Tibial nerve (tissue), 4 donors: ENCODE measurements around the gene STMP1. TPM values are rescaled to one million over a fixed set of nuclear protein-coding genes. Genes with fewer than 3 reads are reported as not detected.

Experiments
- DNase-seq, 2 donors: peaks; one replicate each; pipeline ENCODE4 v3.0.0-alpha.2; 2019; ENCODE audit warnings: low spot score in 2 of 2
- H3K27ac ChIP-seq, 4 donors: fragments of 200-600 bp; sonication (generic) in 3 of 4; one replicate each; pipeline ENCODE4 v1.5.1; 2017 to 2019; ENCODE audit warnings: mild to moderate bottlenecking in 1 of 4
- H3K27me3 ChIP-seq, 2 donors: fragments of 200-600 bp; sonication (generic) in 1 of 2; one replicate each; pipeline versions ENCODE4 v1.5.1 to v1.6.0; 2017 to 2019
- H3K36me3 ChIP-seq, 3 donors: fragments of 200-600 bp; sonication (generic); one replicate each; pipeline ENCODE4 v1.5.1; 2018 to 2019
- H3K4me1 ChIP-seq, 4 donors: fragments of 200-600 bp; sonication (generic) in 3 of 4; one replicate each; pipeline ENCODE4 v1.5.1; 2017 to 2019
- H3K4me3 ChIP-seq, 4 donors: fragments of 200-600 bp; sonication (generic) in 3 of 4; one replicate each; pipeline ENCODE4 v1.5.1; 2017 to 2019; ENCODE audit warnings: mild to moderate bottlenecking in 1 of 4, moderate library complexity in 1 of 4
- H3K9me3 ChIP-seq, 4 donors: fragments of 200-600 bp; sonication (generic) in 3 of 4; one replicate each; pipeline ENCODE4 v1.5.1; 2017 to 2019
- CTCF ChIP-seq, 5 experiments: fragments of 200-600 bp in 3 of 5; fragments of 450-650 bp in 2 of 5; sonication (generic) in 3 of 5; IDR thresholded peaks; one replicate each; pipeline ENCODE4 v1.5.1; 2016 to 2019; ENCODE audit warnings: antibody characterized with exemption in 5 of 5, mild to moderate bottlenecking in 3 of 5, moderate library complexity in 2 of 5
- EP300 ChIP-seq, 2 donors: sonication (generic); formaldehyde crosslinking; IDR thresholded peaks; one replicate each; pipeline ENCODE4 v1.6.1; 2017; ENCODE audit warnings: antibody characterized with exemption in 2 of 2, mild to moderate bottlenecking in 1 of 2
- POLR2A ChIP-seq, 2 donors: fragments of 450-650 bp; IDR thresholded peaks; one replicate each; pipeline ENCODE4 v1.6.1; 2017; ENCODE audit warnings: antibody characterized with exemption in 2 of 2, mild to moderate bottlenecking in 2 of 2, moderate library complexity in 2 of 2
- WGBS, 2 donors: methylation state at CpG; one replicate each; pipeline ENCODE4 v1.1.5; 2018; 5-methylcytosine and 5-hydroxymethylcytosine counted together
- small RNA-seq: library from RNA; depleted of rRNA; stranded (forward); fragments of <200 nt; gene quantifications from one replicate; pipeline ENCODE3, GENCODE V24; 2016
- total RNA-seq, 4 donors: library from RNA; depleted of rRNA; stranded (reverse); fragments of >200 nt; gene quantifications; one replicate each; pipeline ENCODE4 v1.1.0, GENCODE V29; 2016

The STMP1 gene
- total RNA-seq, 4 donors from 2014 or later = 17.1 to 23.9 (median 23.3) TPM

- H3K9me3 ChIP-seq = no peaks in the 10 kb centered on the region
- H3K27me3 ChIP-seq = peaks cover 0 to 4% of the 10 kb centered on the region in 2 donors
- H3K36me3 ChIP-seq = no peaks in the 10 kb centered on the region
- H3K4me3 ChIP-seq = no peak overlapping the region
- H3K4me1 ChIP-seq = no peaks in the 10 kb centered on the region
- H3K27ac ChIP-seq = no peak overlapping the region
- no peak for DNase-seq
- WGBS, 2 donors = 32 to 44% methylated on average over 2 of the region's 2 CpGs
- no peak for TF ChIP-seq POLR2A (IDR thresholded peaks at IDR 0.05)
- no peak for TF ChIP-seq CTCF (IDR thresholded peaks at IDR 0.05)
- no peak for TF ChIP-seq EP300 (IDR thresholded peaks at IDR 0.05)
Observed at GRCh38 chr7:135719688-135720087, 57.4 kb downstream of the STMP1 start.

- peaks cover 0 to 4% of the 10 kb centered on the region in 2 donors for H3K27me3 ChIP-seq
- H3K9me3 ChIP-seq = no peaks in the 10 kb centered on the region
- no peaks in the 10 kb centered on the region for H3K36me3 ChIP-seq
- no peak overlapping the region for H3K4me3 ChIP-seq
- no peaks in the 10 kb centered on the region for H3K4me1 ChIP-seq
- no peak for TF ChIP-seq EP300 (IDR thresholded peaks at IDR 0.05)
- no peak for TF ChIP-seq CTCF (IDR thresholded peaks at IDR 0.05)
- no peak for TF ChIP-seq POLR2A (IDR thresholded peaks at IDR 0.05)
- no peak for DNase-seq
- H3K27ac ChIP-seq = no peak overlapping the region
- 87 to 93% methylated on average over 21 of the region's 21 CpGs for WGBS, 2 donors
Observed at GRCh38 chr7:135721198-135721820, 59.0 kb downstream of the STMP1 start.

- no peaks in the 10 kb centered on the region for H3K4me1 ChIP-seq
- H3K4me3 ChIP-seq = no peak overlapping the region
- no peaks in the 10 kb centered on the region for H3K27me3 ChIP-seq
- H3K9me3 ChIP-seq = no peaks in the 10 kb centered on the region
- no peak for TF ChIP-seq CTCF (IDR thresholded peaks at IDR 0.05)
- TF ChIP-seq EP300 (IDR thresholded peaks at IDR 0.05) = no peak
- TF ChIP-seq POLR2A (IDR thresholded peaks at IDR 0.05) = no peak
- 81 to 83% methylated on average over 7 of the region's 7 CpGs for WGBS, 2 donors
- H3K36me3 ChIP-seq = no peaks in the 10 kb centered on the region
- no peak for DNase-seq
- H3K27ac ChIP-seq = no peak overlapping the region
Observed at GRCh38 chr7:135723411-135723810, 61.1 kb downstream of the STMP1 start.

Small RNAs within 50 kb of the gene (small RNA-seq; reads per million reads assigned to genes)
- not detected for gene RNU6-1154P

Other genes starting within 250 kb of the STMP1 start
- gene CNOT4, start 152.4 kb upstream of the STMP1 start, total RNA-seq = 10 to 100 TPM; 16.8 to 26.0 (median 20.0) TPM
- gene NUP205, start 104.6 kb upstream of the STMP1 start, total RNA-seq = 10 to 100 TPM; 28.6 to 68.2 (median 42.1) TPM
- gene SLC13A4, start 65.7 kb downstream of the STMP1 start, total RNA-seq = not detected
- gene FAM180A, start 86.3 kb downstream of the STMP1 start, total RNA-seq = 1 to 10 TPM; 2.1 to 7.7 (median 3.7) TPM